GM12878 (cell line): ENCODE data around the gene RALGPS1. TPM values are rescaled to one million over a fixed set of nuclear protein-coding genes. Genes with fewer than 3 reads are reported as not detected.

Experiments
- ATAC-seq: fragments of 200-7000 bp; cut with Tn5 transposase; 3 replicates; pipeline ENCODE4 v1.9.1; 2020; ENCODE audit warnings: mild to moderate bottlenecking, moderate library complexity
- BruUV-seq: library from RNA; stranded (reverse); fragments of 400-500 nt; replicated peaks from 2 replicates; lab custom pipeline; 2021; lab: Mats Ljungman, UMichigan
- CTCF ChIA-PET: fragments of 300-600 bp; sonication (Branson Sonifier 250); formaldehyde crosslinking; extraction: SDS; loops from one replicate; lab custom pipeline; 2021; ENCODE audit warnings: inconsistent platforms; lab: Yijun Ruan, JAX
- POLR2A ChIA-PET: fragments of 350-600 bp; formaldehyde crosslinking; extraction: SDS; loops from one replicate; lab custom pipeline; 2021; ENCODE audit warnings: inconsistent platforms; lab: Charles Lee
- RAD21 ChIA-PET: fragments of 300-600 bp; sonication (Branson Sonifier 250); formaldehyde crosslinking; loops from one replicate; lab custom pipeline; 2023; ENCODE audit warnings: antibody characterized with exemption; ENCODE audit not compliant: unreplicated experiment; lab: Charles Lee
- SMC1A ChIA-PET: fragments of 300-600 bp; sonication (Branson Sonifier 250); formaldehyde crosslinking; loops from one replicate; lab custom pipeline; 2023; ENCODE audit not compliant: unreplicated experiment, uncharacterized antibody; lab: Charles Lee
- DNase-seq: peaks from one replicate; pipeline ENCODE4 v3.0.0-alpha.2; 2011; ENCODE audit warnings: low read depth, low spot score
- FAIRE-seq: peaks from 3 replicates; lab custom pipeline; 2011; peaks lifted over from hg19 to GRCh38; lab: Jason Lieb, UNC
- H2AFZ ChIP-seq: 2 replicates; pipeline ENCODE4 v1.6.0; 2011; ENCODE audit warnings: low read depth, low read length, control low read depth; ENCODE audit not compliant: control insufficient read depth
- H3K27ac ChIP-seq: 2 replicates; pipeline ENCODE4 v1.5.1; 2011; ENCODE audit warnings: control low read depth; ENCODE audit not compliant: control insufficient read depth, insufficient read depth
- H3K27me3 ChIP-seq, 2 experiments: replicated peaks in 1 of 2; 2 replicates each; pipeline versions ENCODE4 v1.6.0 to v1.6.1; 2011; ENCODE audit warnings: low read length in 1 of 2; ENCODE audit not compliant: control insufficient read depth in 2 of 2, insufficient read depth in 2 of 2
- H3K36me3 ChIP-seq, 2 experiments: 2 replicates each; pipeline ENCODE4 v1.5.1; 2011; ENCODE audit warnings: low read length in 1 of 2; ENCODE audit not compliant: control insufficient read depth in 2 of 2, insufficient read depth in 2 of 2
- H3K4me1 ChIP-seq: 2 replicates; pipeline ENCODE4 v1.6.1; 2011; ENCODE audit warnings: mild to moderate bottlenecking, low read length, moderate library complexity, mixed read lengths; ENCODE audit not compliant: control insufficient read depth, insufficient read depth
- H3K4me2 ChIP-seq: 2 replicates; pipeline ENCODE4 v1.6.0; 2011; ENCODE audit warnings: control low read depth; ENCODE audit not compliant: control insufficient read depth, insufficient read depth
- H3K4me3 ChIP-seq: fragments of 200-600 bp; sonication (generic); 2 replicates; pipeline ENCODE4 v1.5.1; 2016
- H3K79me2 ChIP-seq: 2 replicates; pipeline ENCODE4 v1.6.0; 2011; ENCODE audit warnings: low read length; ENCODE audit not compliant: control insufficient read depth, insufficient read depth
- H3K9ac ChIP-seq: 2 replicates; pipeline ENCODE4 v1.8.0; 2011; ENCODE audit warnings: low read length, control low read depth, mixed read lengths; ENCODE audit not compliant: control insufficient read depth, insufficient read depth
- H3K9me3 ChIP-seq: replicated peaks from 3 replicates; pipeline ENCODE4 v1.5.1; 2011; ENCODE audit warnings: mild to moderate bottlenecking, low read length; ENCODE audit not compliant: control insufficient read depth, insufficient read depth
- H4K20me1 ChIP-seq: 2 replicates; pipeline ENCODE4 v1.6.0; 2011; ENCODE audit not compliant: control insufficient read depth, insufficient read depth
- CHD4 ChIP-seq: fragments of 200-600 bp; sonication (generic); IDR thresholded peaks from 2 replicates; pipeline ENCODE4 v1.6.1; 2016; ENCODE audit warnings: mild to moderate bottlenecking
- NR2F1 ChIP-seq: fragments of 450-650 bp; conservative IDR thresholded peaks from 2 replicates; pipeline ENCODE4 v1.6.1; 2017; ENCODE audit warnings: mild to moderate bottlenecking
- SMAD1 ChIP-seq: fragments of 450-650 bp; IDR thresholded peaks from 2 replicates; pipeline ENCODE4 v1.6.1; 2018; ENCODE audit warnings: mild to moderate bottlenecking, low read depth; ENCODE audit not compliant: partially characterized antibody
- WGBS: methylation state at CpG from one replicate; pipeline ENCODE4 v1.1.6; 2016; ENCODE audit warnings: low lambda C conversion rate; ENCODE audit not compliant: insufficient replicate concordance, insufficient coverage; ENCODE audit errors: missing lambda C conversion rate; 5-methylcytosine and 5-hydroxymethylcytosine counted together
- in situ Hi-C: fragments of 300-500 bp; cut with MboI; formaldehyde crosslinking; loops from 9 replicates; pipeline ENCODE4 v1.14.3; 2018; ENCODE audit warnings: mixed read lengths
- intact Hi-C: fragments of 100-400 bp; cut with micrococcal nuclease; formaldehyde crosslinking; loops from one replicate; pipeline ENCODE4 v1.14.2; 2022; ENCODE audit not compliant: unreplicated experiment
- polyA plus RNA-seq, 11 experiments: library from polyadenylated mRNA; depleted of rRNA in 4 of 11; unstranded in 6 of 11; stranded (reverse) in 5 of 11; fragments of >200 nt; fragmentation: Nextera tagmentation in 4 of 11; fragmentation: Illumina TruSeq in 1 of 11; extraction: Ambion mirVana in 4 of 11; extraction: Trizol in 1 of 11; gene quantifications; 1 replicate in 1 of 11; 2 replicates in 10 of 11; pipeline versions ENCODE4 v1.2.1 to v1.2.3, GENCODE V29; 2011 to 2016; ENCODE audit warnings: inconsistent platforms in 2 of 11, missing spikeins in 2 of 11, low read depth in 1 of 11
- total RNA-seq, 4 experiments: library from RNA; depleted of rRNA in 3 of 4; stranded (reverse); fragments of >200 nt in 3 of 4; fragmentation: Illumina TruSeq in 1 of 4; extraction: Trizol in 1 of 4; gene quantifications; 2 replicates each; pipeline versions ENCODE4 v1.2.1 to v1.2.3, GENCODE V29; 2013 to 2021
- TF ChIP-seq, protein P1 (sequence below), 3 experiments: IDR thresholded peaks in 2 of 3; conservative IDR thresholded peaks in 1 of 3; 2 replicates each; pipeline ENCODE4 v1.5.1; 2011; ENCODE audit warnings: low read depth in 3 of 3, low read length in 3 of 3, mild to moderate bottlenecking in 3 of 3, control low read depth in 2 of 3, moderate library complexity in 2 of 3, inconsistent platforms in 1 of 3, mixed read lengths in 1 of 3; ENCODE audit not compliant: control insufficient read depth in 2 of 3, insufficient read depth in 1 of 3; ENCODE audit errors: extremely low read depth in 1 of 3
- TF ChIP-seq, protein P2 (sequence below): fragments of 450-650 bp; IDR thresholded peaks from 2 replicates; pipeline ENCODE4 v1.6.1; 2017; ENCODE audit warnings: mild to moderate bottlenecking, moderate library complexity
- TF ChIP-seq, protein P3 (sequence below): IDR thresholded peaks from 2 replicates; pipeline ENCODE4 v1.6.1; 2011; ENCODE audit warnings: low read depth, low read length, improper control_type of control experiment, borderline replicate concordance

RALGPS1 gene
- total and polyA plus RNA-seq, 10 of the 15 experiments (the other 5 are each of a cell fraction or from before 2014, with no cell fraction given), result 0.13 to 5.6 (median 2.7) TPM

DNA sequence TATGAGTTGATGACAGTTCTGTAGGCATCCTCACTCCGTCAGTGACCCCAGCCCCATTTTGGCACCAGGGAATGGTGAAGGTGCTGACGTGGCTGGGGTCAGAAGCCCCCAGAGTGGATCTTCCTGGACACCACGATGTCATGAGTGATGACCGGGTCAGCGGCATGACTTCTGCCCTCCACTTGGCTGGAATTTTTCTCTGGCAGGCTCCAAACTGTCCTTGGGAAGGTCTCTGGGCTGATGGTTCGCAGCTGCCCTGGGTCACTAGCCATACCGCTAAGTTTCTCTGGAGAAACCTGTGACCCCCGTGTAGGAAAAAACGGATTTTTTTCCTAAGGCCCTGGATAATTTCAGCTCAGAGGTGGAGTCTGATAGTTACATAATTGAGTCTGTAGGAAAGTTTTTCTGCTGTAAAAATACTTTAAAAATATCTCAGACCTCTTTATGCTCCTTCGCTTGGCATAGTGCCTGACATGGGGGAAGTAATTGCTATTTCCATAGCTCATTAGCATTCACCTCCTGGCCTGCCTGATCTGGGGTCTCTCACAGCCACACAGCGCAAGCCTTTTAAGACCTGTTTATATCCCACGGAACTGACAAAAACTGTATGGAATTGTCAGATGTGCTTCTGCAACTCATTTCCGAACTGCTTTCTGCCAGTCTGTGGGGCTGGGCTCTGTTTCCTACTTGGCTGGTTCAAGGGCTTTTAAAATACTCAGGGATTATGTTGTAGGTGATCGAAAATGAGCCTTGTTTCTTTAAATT, 138.7 kb downstream of the RALGPS1 start:
- ATAC-seq (no peak), FAIRE-seq (no peak), DNase-seq (no peak)
- H3K36me3 ChIP-seq, result no peaks in the 10 kb centered on the region; a peak in 1 of 4 replicates
- no peaks in the 10 kb centered on the region for H3K79me2 ChIP-seq
- in situ Hi-C loops, result no loop called here
- H3K4me1 ChIP-seq, result peaks cover 12% of the 10 kb centered on the region
- no peak overlapping the region for H3K4me3 ChIP-seq
- SMC1A ChIA-PET, result no interaction called here
- no TSS peak for BruUV-seq
- 87% methylated on average over 14 of the region's 14 CpGs for WGBS
- POLR2A ChIA-PET, result no interaction called here
- no peak overlapping the region for H2AFZ ChIP-seq
- no peak overlapping the region for H3K4me2 ChIP-seq
- RAD21 ChIA-PET, result no interaction called here
- H3K27me3 ChIP-seq, result no peaks in the 10 kb centered on the region
- CTCF ChIA-PET, result interaction anchor here (0.9 to 2.4 kb wide), 2 partner anchors 67 to 191 kb away, joined by 3 to 6 read pairs; no protein-coding TSS in a partner anchor
- no peak overlapping the region for H3K9ac ChIP-seq
- H4K20me1 ChIP-seq, result 0 out of 2 replicates have a peak, but pooled peaks cover 2% of the 10 kb centered on the region
- H3K9me3 ChIP-seq, result no peaks in the 10 kb centered on the region
- intact Hi-C loops, result no loop called here
- TF ChIP-seq SMAD1, result no peak
- no peak overlapping the region for H3K27ac ChIP-seq

GRCh38 chr9:127053960-127054359, 139.4 kb downstream of the RALGPS1 start:
- 0 out of 2 replicates have a peak, but pooled peaks cover 2% of the 10 kb centered on the region for H4K20me1 ChIP-seq
- ChIA-PET RAD21 (no interaction called here), SMC1A (interaction anchor here (0.8 to 9.2 kb wide), 2 partner anchors 11 to 47 kb away, joined by 3 to 92 read pairs; no protein-coding TSS in a partner anchor), POLR2A (no interaction called here), CTCF (interaction anchor here (0.9 to 2.4 kb wide), 2 partner anchors 68 to 192 kb away, joined by 3 to 6 read pairs; no protein-coding TSS in a partner anchor)
- 98% methylated on average over 5 of the region's 5 CpGs for WGBS
- FAIRE-seq, result no peak
- H3K36me3 ChIP-seq, result no peaks in the 10 kb centered on the region; a peak in 1 of 4 replicates
- intact Hi-C loops, result no loop called here
- no peak overlapping the region for H3K27ac ChIP-seq
- H3K4me3 ChIP-seq, result no peak overlapping the region
- H3K79me2 ChIP-seq, result no peaks in the 10 kb centered on the region
- H2AFZ ChIP-seq, result no peak overlapping the region
- no peak overlapping the region for H3K9ac ChIP-seq
- no peak for ATAC-seq
- in situ Hi-C loops, result no loop called here
- no peak overlapping the region for H3K4me2 ChIP-seq
- peaks cover 5% of the 10 kb centered on the region for H3K4me1 ChIP-seq
- no peak for DNase-seq
- no peaks in the 10 kb centered on the region for H3K9me3 ChIP-seq
- no peaks in the 10 kb centered on the region for H3K27me3 ChIP-seq
- BruUV-seq, result no TSS peak
- TF ChIP-seq CHD4 (no peak), NR2F1 (no peak)
- TF ChIP-seq, protein P1, sequence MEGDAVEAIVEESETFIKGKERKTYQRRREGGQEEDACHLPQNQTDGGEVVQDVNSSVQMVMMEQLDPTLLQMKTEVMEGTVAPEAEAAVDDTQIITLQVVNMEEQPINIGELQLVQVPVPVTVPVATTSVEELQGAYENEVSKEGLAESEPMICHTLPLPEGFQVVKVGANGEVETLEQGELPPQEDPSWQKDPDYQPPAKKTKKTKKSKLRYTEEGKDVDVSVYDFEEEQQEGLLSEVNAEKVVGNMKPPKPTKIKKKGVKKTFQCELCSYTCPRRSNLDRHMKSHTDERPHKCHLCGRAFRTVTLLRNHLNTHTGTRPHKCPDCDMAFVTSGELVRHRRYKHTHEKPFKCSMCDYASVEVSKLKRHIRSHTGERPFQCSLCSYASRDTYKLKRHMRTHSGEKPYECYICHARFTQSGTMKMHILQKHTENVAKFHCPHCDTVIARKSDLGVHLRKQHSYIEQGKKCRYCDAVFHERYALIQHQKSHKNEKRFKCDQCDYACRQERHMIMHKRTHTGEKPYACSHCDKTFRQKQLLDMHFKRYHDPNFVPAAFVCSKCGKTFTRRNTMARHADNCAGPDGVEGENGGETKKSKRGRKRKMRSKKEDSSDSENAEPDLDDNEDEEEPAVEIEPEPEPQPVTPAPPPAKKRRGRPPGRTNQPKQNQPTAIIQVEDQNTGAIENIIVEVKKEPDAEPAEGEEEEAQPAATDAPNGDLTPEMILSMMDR (IDR thresholded peaks at IDR 0.05 in 2 of 3, conservative IDR thresholded peaks at IDR 0.05 in 1 of 3; ENCODE audit: control insufficient read depth in 2 of 3, extremely low read depth in 1 of 3, insufficient read depth in 1 of 3, low read depth in 3 of 3, low read length in 3 of 3), result no peak
- TF ChIP-seq, protein P2, sequence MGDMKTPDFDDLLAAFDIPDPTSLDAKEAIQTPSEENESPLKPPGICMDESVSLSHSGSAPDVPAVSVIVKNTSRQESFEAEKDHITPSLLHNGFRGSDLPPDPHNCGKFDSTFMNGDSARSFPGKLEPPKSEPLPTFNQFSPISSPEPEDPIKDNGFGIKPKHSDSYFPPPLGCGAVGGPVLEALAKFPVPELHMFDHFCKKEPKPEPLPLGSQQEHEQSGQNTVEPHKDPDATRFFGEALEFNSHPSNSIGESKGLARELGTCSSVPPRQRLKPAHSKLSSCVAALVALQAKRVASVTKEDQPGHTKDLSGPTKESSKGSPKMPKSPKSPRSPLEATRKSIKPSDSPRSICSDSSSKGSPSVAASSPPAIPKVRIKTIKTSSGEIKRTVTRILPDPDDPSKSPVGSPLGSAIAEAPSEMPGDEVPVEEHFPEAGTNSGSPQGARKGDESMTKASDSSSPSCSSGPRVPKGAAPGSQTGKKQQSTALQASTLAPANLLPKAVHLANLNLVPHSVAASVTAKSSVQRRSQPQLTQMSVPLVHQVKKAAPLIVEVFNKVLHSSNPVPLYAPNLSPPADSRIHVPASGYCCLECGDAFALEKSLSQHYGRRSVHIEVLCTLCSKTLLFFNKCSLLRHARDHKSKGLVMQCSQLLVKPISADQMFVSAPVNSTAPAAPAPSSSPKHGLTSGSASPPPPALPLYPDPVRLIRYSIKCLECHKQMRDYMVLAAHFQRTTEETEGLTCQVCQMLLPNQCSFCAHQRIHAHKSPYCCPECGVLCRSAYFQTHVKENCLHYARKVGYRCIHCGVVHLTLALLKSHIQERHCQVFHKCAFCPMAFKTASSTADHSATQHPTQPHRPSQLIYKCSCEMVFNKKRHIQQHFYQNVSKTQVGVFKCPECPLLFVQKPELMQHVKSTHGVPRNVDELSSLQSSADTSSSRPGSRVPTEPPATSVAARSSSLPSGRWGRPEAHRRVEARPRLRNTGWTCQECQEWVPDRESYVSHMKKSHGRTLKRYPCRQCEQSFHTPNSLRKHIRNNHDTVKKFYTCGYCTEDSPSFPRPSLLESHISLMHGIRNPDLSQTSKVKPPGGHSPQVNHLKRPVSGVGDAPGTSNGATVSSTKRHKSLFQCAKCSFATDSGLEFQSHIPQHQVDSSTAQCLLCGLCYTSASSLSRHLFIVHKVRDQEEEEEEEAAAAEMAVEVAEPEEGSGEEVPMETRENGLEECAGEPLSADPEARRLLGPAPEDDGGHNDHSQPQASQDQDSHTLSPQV, result no peak
- TF ChIP-seq, protein P3, sequence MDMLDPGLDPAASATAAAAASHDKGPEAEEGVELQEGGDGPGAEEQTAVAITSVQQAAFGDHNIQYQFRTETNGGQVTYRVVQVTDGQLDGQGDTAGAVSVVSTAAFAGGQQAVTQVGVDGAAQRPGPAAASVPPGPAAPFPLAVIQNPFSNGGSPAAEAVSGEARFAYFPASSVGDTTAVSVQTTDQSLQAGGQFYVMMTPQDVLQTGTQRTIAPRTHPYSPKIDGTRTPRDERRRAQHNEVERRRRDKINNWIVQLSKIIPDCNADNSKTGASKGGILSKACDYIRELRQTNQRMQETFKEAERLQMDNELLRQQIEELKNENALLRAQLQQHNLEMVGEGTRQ, result no peak
